Gastrocnemius medialis (tissue), 4 donors: ENCODE results near the gene TRIOBP.

ENCODE experiments used
- CTCF ChIP-seq, 5 experiments: fragments of 450-650 bp in 3 of 5; fragments of 200-600 bp in 2 of 5; sonication (generic) in 2 of 5; IDR thresholded peaks in 4 of 5; conservative IDR thresholded peaks in 1 of 5; 1 replicate in 4 of 5; 2 replicates in 1 of 5; pipeline ENCODE4 v1.5.1; 2016 to 2019; ENCODE audit warnings: antibody characterized with exemption in 5 of 5, mild to moderate bottlenecking in 3 of 5, moderate library complexity in 3 of 5
- POLR2A ChIP-seq, 2 donors: fragments of 450-650 bp; IDR thresholded peaks; one replicate each; pipeline ENCODE4 v1.6.1; 2017; ENCODE audit warnings: antibody characterized with exemption in 2 of 2, mild to moderate bottlenecking in 2 of 2, moderate library complexity in 2 of 2

- TF ChIP-seq CTCF (IDR thresholded peaks at IDR 0.05 in 4 of 5, conservative IDR thresholded peaks at IDR 0.05 in 1 of 5) (no peak), POLR2A (IDR thresholded peaks at IDR 0.05) (no peak)
These were observed 67.8 kb downstream of the TRIOBP start for GRCh38 chr22:37764622-37765021.
